DND-41 (cell line): Measurements from ENCODE around the gene PTPRN2.

Experiments
- EZH2 ChIP-seq: IDR thresholded peaks from 3 replicates; pipeline ENCODE4 v1.6.1; 2012; ENCODE audit warnings: borderline replicate concordance, low read depth, mild to moderate bottlenecking, moderate library complexity, low read length, inconsistent platforms; ENCODE audit not compliant: severe bottlenecking
- TF ChIP-seq, protein P1 (sequence below): IDR thresholded peaks from 2 replicates; pipeline ENCODE4 v1.5.1; 2012; ENCODE audit warnings: borderline replicate concordance, low read length, moderate library complexity, mild to moderate bottlenecking; ENCODE audit not compliant: poor library complexity, severe bottlenecking; ENCODE audit errors: extremely low read depth

DNA sequence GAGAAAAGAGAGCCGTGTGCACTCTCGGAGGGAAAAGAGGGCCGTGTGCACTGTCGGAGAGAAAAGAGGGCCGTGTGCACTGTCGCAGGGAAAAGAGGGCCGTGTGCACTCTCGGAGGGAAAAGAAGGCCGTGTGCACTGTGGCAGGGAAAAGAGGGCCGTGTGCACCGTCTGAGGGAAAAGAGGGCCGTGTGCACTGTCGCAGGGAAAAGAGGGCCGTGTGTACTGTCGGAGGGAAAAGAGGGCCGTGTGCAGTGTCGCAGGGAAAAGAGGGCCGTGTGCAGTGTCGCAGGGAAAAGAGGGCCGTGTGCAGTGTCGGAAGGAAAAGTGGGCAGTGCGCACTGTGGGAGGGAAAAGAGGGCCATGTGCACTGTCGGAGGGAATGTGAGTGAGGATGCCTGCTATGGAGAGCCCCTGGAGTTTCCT is 1062.1 kb downstream of the PTPRN2 start:
- TF ChIP-seq, protein P1, sequence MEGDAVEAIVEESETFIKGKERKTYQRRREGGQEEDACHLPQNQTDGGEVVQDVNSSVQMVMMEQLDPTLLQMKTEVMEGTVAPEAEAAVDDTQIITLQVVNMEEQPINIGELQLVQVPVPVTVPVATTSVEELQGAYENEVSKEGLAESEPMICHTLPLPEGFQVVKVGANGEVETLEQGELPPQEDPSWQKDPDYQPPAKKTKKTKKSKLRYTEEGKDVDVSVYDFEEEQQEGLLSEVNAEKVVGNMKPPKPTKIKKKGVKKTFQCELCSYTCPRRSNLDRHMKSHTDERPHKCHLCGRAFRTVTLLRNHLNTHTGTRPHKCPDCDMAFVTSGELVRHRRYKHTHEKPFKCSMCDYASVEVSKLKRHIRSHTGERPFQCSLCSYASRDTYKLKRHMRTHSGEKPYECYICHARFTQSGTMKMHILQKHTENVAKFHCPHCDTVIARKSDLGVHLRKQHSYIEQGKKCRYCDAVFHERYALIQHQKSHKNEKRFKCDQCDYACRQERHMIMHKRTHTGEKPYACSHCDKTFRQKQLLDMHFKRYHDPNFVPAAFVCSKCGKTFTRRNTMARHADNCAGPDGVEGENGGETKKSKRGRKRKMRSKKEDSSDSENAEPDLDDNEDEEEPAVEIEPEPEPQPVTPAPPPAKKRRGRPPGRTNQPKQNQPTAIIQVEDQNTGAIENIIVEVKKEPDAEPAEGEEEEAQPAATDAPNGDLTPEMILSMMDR, result no peak
- no peak for TF ChIP-seq EZH2
